ENCODE measurements around the gene PPP1R26. TPM values are rescaled to one million over a fixed set of nuclear protein-coding genes. Genes with fewer than 3 reads are reported as not detected.

The PPP1R26 gene
- total and polyA plus RNA-seq, 2 of the 13 experiments (the other 11 are each of a cell fraction or from before 2014, with no cell fraction given), result 8.6 to 11.6 TPM

DNA sequence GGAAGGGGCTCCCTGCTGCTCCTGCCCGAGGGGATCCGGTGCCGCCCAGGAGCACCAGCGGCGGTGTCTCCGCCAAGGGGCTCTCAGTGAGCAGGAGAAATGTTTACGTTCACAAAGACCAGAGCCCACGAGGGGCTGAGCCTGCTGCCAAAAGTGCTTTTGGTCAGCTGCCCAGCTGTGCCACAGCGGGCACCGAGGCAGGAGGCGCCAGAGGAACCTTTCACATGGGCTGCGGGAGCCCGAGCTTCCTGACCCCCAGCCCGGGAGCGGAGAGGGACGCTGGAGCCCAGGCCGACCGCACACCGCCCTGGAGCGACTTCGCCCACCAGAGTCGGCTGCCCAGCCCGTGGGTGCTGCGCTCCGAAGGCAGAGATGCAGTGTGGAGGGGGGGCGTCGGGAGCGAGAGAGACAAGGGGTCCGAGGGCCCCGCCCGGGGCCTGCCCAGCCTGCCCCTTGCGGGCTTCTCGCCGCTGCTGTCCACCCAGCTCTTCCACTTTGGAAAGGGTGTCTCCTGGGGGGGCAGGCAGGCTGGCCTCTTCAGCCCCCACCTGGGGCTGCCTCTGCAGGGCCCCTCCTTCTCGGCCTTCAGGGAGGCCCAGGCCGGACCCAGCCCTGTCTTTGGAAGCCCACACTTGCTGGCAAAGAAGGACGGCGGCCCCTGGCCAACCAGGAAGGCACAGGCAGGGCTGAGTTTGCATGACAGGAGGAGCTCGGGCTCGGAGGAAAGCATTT is 7.9 kb downstream of the PPP1R26 start:
- no peak for FAIRE-seq
- no peak overlapping the region for H3K9ac ChIP-seq (ENCODE audit: insufficient read depth, low read depth, low read length)
- ATAC-seq, result no peak
- 98% methylated on average over 13 of the region's 40 CpGs for WGBS (ENCODE audit: low lambda C conversion rate)
- intact Hi-C loops (cut with micrococcal nuclease; ENCODE audit: unreplicated experiment) (no loop called here), in situ Hi-C loops (cut with HindIII; ENCODE audit: extremely low pct_ligation_motif_present, low pct_unique_long_range_greater_than_20kb) (no loop called here)
- no peak for DNase-seq (ENCODE audit: low spot score)
- no peak overlapping the region for H3K27ac ChIP-seq (ENCODE audit: extremely low read length, insufficient read depth, low read length)
- H3K36me3 ChIP-seq (replicated peaks in 1 of 2; ENCODE audit: control insufficient read depth in 1 of 2, insufficient read depth in 2 of 2, low read length in 2 of 2), result peaks cover 15 to 33% of the 10 kb centered on the region in 2 experiments; a peak in 4 of 5 replicates
- H2AFZ ChIP-seq (ENCODE audit: low read length), result no peak overlapping the region
- no peaks in the 10 kb centered on the region for H3K27me3 ChIP-seq (ENCODE audit: control insufficient read depth in 1 of 2, insufficient read depth in 2 of 2, low read length in 2 of 2)
- CTCF ChIA-PET (ENCODE audit: low intra/inter-chr PET ratio, low total read pairs), result no interaction called here
- H4K20me1 ChIP-seq (ENCODE audit: insufficient read depth, low read length), result no peaks in the 10 kb centered on the region
- no peak overlapping the region for H3K4me3 ChIP-seq (replicated peaks in 1 of 3; ENCODE audit: insufficient read depth in 1 of 3, low read depth in 2 of 3, low read length in 3 of 3)
- no peaks in the 10 kb centered on the region for H3K9me3 ChIP-seq (ENCODE audit: low read length)
- TF ChIP-seq HNRNPL (IDR thresholded peaks at IDR 0.05; ENCODE audit: low read depth, low read length), result 0 out of 2 replicates have a peak, but pooled peaks have one; percentile 38
- TF ChIP-seq RBFOX2 (IDR thresholded peaks at IDR 0.05; ENCODE audit: low read depth, low read length), result peak; percentile 57; the same call in 1 of the 2 replicates
- TF ChIP-seq AGO2 (optimal IDR thresholded peaks at IDR 0.05; ENCODE audit: low read depth, low read length), result peak; percentile 36
- no peak for TF ChIP-seq POLR2A (IDR thresholded peaks at IDR 0.05; ENCODE audit: insufficient read depth in 1 of 2, low read depth in 2 of 2, low read length in 2 of 2)
- no peaks in the 10 kb centered on the region for H3K79me2 ChIP-seq (ENCODE audit: insufficient read depth, low read length)
- BruUV-seq (replicated peaks), result no TSS peak
- POLR2A ChIA-PET, result no interaction called here
- no peak overlapping the region for H3K4me2 ChIP-seq (ENCODE audit: low read depth, low read length)
- peaks cover 38% of the 10 kb centered on the region for H3K4me1 ChIP-seq (ENCODE audit: insufficient read depth, low read length)

DNA sequence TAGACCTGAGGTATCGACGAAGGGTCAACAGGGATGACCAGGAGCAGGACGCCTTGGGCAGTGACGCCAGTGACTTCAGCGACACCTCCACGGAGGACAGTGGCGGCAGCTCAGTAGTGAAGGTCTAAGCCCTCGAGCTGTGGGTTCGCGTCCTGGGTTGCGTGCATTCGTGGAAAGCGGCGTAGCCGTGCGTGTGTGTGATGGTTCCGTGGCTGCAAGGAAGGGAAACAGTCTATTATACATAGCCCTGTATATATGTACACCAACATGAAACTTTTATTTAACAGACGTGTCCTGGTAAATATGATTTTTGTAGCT is 8.4 kb downstream of the PPP1R26 start:
- Histone ChIP-seq H3K4me1 (ENCODE audit: insufficient read depth, low read length) (peaks cover 43% of the 10 kb centered on the region), H3K79me2 (ENCODE audit: insufficient read depth, low read length) (no peaks in the 10 kb centered on the region), H3K27ac (ENCODE audit: extremely low read length, insufficient read depth, low read length) (no peak overlapping the region), H3K9me3 (ENCODE audit: low read length) (no peaks in the 10 kb centered on the region), H2AFZ (ENCODE audit: low read length) (no peak overlapping the region), H4K20me1 (ENCODE audit: insufficient read depth, low read length) (no peaks in the 10 kb centered on the region), H3K9ac (ENCODE audit: insufficient read depth, low read depth, low read length) (no peak overlapping the region), H3K27me3 (ENCODE audit: control insufficient read depth in 1 of 2, insufficient read depth in 2 of 2, low read length in 2 of 2) (no peaks in the 10 kb centered on the region), H3K4me3 (replicated peaks in 1 of 3; ENCODE audit: insufficient read depth in 1 of 3, low read depth in 2 of 3, low read length in 3 of 3) (no peak overlapping the region), H3K4me2 (ENCODE audit: low read depth, low read length) (no peak overlapping the region), H3K36me3 (replicated peaks in 1 of 2; ENCODE audit: control insufficient read depth in 1 of 2, insufficient read depth in 2 of 2, low read length in 2 of 2) (peaks cover 15 to 33% of the 10 kb centered on the region in 2 experiments; a peak in 4 of 5 replicates)
- FAIRE-seq, result no peak
- no peak for ATAC-seq
- in situ Hi-C loops (cut with HindIII; ENCODE audit: extremely low pct_ligation_motif_present, low pct_unique_long_range_greater_than_20kb), result no loop called here
- BruUV-seq (replicated peaks), result no TSS peak
- intact Hi-C loops (cut with micrococcal nuclease; ENCODE audit: unreplicated experiment), result no loop called here
- 97% methylated on average over 18 of the region's 18 CpGs for WGBS (ENCODE audit: low lambda C conversion rate)
- DNase-seq (ENCODE audit: low spot score), result no peak
- ChIA-PET POLR2A (no interaction called here), CTCF (ENCODE audit: low intra/inter-chr PET ratio, low total read pairs) (no interaction called here)
- no peak for TF ChIP-seq HOXD1 (CRISPR knock-in tag; IDR thresholded peaks at IDR 0.05)
- TF ChIP-seq, protein P1, sequence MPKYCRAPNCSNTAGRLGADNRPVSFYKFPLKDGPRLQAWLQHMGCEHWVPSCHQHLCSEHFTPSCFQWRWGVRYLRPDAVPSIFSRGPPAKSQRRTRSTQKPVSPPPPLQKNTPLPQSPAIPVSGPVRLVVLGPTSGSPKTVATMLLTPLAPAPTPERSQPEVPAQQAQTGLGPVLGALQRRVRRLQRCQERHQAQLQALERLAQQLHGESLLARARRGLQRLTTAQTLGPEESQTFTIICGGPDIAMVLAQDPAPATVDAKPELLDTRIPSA (CRISPR knock-in tag; IDR thresholded peaks at IDR 0.05; ENCODE audit: borderline replicate concordance), result no peak
- no peak for TF ChIP-seq ZNF256 (CRISPR knock-in tag; conservative IDR thresholded peaks at IDR 0.05)
- TF ChIP-seq EED (CRISPR knock-in tag; IDR thresholded peaks at IDR 0.05), result no peak
- TF ChIP-seq HNF4G (IDR thresholded peaks at IDR 0.05; ENCODE audit: borderline replicate concordance, low read depth, low read length), result no peak
- no peak for TF ChIP-seq HNF4G (CRISPR knock-in tag; IDR thresholded peaks at IDR 0.05; ENCODE audit: borderline replicate concordance, low read depth)
- TF ChIP-seq, protein P2, sequence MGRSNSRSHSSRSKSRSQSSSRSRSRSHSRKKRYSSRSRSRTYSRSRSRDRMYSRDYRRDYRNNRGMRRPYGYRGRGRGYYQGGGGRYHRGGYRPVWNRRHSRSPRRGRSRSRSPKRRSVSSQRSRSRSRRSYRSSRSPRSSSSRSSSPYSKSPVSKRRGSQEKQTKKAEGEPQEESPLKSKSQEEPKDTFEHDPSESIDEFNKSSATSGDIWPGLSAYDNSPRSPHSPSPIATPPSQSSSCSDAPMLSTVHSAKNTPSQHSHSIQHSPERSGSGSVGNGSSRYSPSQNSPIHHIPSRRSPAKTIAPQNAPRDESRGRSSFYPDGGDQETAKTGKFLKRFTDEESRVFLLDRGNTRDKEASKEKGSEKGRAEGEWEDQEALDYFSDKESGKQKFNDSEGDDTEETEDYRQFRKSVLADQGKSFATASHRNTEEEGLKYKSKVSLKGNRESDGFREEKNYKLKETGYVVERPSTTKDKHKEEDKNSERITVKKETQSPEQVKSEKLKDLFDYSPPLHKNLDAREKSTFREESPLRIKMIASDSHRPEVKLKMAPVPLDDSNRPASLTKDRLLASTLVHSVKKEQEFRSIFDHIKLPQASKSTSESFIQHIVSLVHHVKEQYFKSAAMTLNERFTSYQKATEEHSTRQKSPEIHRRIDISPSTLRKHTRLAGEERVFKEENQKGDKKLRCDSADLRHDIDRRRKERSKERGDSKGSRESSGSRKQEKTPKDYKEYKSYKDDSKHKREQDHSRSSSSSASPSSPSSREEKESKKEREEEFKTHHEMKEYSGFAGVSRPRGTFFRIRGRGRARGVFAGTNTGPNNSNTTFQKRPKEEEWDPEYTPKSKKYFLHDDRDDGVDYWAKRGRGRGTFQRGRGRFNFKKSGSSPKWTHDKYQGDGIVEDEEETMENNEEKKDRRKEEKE (IDR thresholded peaks at IDR 0.05), result no peak
- TF ChIP-seq ZNF562 (CRISPR knock-in tag; IDR thresholded peaks at IDR 0.05; ENCODE audit: borderline replicate concordance), result no peak
- TF ChIP-seq ZNF672 (CRISPR knock-in tag; IDR thresholded peaks at IDR 0.05), result no peak
- no peak for TF ChIP-seq POLR2AphosphoS5 (IDR thresholded peaks at IDR 0.05; ENCODE audit: low read depth, low read length)
- no peak for TF ChIP-seq HOXA3 (CRISPR knock-in tag; IDR thresholded peaks at IDR 0.05)
- no peak for TF ChIP-seq SYNCRIP (IDR thresholded peaks at IDR 0.05; ENCODE audit: insufficient read depth, low read depth, low read length)
- TF ChIP-seq GPN1 (CRISPR knock-in tag; IDR thresholded peaks at IDR 0.05; ENCODE audit: borderline replicate concordance), result no peak

Measured in HepG2 (cell line).